NK-92 (cell line): Measurements from ENCODE around the gene CRYBA4.

Experiments
- DNase-seq: peaks from one replicate; lab custom pipeline; 2025; ENCODE audit not compliant: unreplicated experiment; lab: John Stamatoyannopoulos, UW

CRYBA4 gene

GRCh38 chr22:26620197-26620596, 1.6 kb upstream of the CRYBA4 start:
- no peak for DNase-seq

- DNase-seq = no peak
Observed at GRCh38 chr22:26623984-26624383, 2.2 kb downstream of the CRYBA4 start.

DNA sequence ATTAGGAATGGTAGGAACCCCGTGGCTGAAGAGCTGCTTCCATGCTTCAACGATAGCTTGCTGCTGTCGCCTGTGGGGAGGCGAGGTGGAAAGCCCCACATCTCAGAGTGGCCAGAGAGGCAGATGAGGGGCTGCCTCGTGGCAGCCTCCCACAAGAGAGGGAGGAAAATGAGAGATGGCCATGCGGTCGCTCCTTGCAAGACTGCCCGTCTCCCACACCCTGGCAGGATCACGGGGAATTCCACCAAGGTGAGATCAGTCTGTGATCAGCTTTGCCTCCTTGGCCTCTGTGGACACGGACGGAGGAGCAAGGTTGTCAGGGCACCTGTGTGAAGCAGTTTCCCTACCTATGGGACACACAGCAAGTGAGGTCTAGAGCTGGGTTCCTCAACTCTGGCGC, 3.0 kb downstream of the CRYBA4 start:
- no peak for DNase-seq

GRCh38 chr22:26629988-26630761, 8.4 kb downstream of the CRYBA4 start:
- no peak for DNase-seq

DNA sequence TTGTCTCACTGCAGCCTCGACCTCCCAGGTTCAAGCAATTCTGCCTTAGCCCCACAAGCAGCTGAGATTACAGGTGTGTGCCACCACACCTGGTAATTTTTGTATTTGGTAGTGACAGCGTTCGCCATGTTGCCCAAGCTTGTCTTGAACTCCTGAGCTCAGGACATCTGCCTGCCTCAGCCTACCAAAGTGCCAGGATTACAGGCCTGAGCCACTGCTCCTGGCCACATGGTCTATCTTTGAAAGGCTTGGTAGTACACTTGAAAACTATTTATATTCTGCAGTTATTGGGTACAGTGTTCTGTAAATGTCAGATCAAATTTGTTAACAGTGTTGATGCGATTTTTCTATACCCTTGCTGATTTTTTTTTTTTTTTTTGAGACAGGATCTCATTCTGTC, 9.5 kb downstream of the CRYBA4 start:
- no peak for DNase-seq

DNA sequence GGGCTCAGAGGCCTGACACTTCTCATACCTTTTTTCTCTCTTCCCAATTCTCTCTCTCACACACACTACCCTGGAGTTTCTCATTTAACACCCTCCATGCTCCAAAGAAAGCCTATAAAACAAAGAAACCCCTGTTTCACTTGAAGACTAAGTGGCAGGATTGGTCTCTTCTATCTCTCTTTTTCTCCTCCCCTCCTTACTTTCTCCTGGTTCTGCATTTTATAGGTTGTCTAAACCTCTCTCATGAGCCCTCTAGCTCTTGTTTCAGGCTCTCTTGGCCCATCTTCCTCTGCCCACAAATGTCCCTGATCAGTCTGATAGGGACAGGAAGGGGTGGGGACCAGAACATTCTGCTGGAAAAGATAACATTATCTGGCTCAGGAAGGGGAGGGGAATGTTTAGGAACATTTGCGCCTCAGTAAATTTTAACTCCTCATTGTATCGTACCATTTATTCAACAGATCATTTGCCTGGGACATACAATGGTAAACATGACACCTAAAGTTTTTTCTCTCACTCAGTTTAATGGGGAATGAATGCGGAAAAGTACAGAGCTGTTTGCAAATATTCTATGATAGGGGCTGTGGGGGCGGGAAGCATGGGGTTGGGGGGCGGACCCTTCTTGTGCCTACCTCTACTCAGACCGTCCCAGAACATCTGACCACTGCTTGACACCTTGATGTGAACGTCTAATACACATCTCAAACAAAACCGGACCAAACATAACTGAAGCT, 10.8 kb downstream of the CRYBA4 start:
- DNase-seq = no peak

GRCh38 chr22:26634189-26634588, 12.4 kb downstream of the CRYBA4 start:
- no peak for DNase-seq

DNA sequence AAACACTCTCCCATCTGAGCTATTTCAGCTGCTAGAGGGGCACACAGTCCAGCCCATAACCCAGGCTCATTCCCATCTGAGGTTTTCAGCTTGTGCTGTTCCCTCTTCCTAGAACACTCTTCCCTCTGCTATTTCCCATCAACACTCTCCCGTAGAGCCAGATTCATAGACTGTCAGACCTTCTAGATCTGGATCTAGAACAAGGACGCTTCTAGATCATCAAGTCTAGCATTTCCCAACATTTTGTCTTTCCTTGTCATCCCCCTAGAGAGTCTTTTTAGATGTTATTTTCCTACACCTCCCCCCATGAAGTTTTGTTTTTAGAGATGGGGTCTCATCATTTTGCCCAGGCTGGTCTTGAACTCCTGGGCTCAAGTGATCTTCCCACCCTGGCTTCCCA, 13.4 kb downstream of the CRYBA4 start:
- DNase-seq = no peak

DNA sequence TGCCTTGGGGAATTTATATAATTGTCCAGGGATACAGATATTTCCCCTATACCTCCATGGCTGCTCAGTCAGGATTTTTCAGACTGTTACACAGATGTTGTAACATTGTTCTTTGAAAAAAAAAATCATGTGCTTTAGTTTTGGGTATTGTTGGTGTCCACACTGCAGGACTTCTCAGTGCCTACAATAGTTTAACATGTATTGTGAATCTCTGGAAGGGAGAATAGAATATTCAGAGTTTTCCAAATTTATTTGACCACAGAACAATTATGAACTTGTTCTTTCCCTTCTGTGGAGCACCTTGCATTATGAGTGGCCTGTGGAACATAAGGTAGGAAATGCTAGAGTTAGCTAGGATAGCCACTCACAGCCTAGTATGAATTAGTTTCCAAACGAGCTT, 14.5 kb downstream of the CRYBA4 start:
- no peak for DNase-seq

DNA sequence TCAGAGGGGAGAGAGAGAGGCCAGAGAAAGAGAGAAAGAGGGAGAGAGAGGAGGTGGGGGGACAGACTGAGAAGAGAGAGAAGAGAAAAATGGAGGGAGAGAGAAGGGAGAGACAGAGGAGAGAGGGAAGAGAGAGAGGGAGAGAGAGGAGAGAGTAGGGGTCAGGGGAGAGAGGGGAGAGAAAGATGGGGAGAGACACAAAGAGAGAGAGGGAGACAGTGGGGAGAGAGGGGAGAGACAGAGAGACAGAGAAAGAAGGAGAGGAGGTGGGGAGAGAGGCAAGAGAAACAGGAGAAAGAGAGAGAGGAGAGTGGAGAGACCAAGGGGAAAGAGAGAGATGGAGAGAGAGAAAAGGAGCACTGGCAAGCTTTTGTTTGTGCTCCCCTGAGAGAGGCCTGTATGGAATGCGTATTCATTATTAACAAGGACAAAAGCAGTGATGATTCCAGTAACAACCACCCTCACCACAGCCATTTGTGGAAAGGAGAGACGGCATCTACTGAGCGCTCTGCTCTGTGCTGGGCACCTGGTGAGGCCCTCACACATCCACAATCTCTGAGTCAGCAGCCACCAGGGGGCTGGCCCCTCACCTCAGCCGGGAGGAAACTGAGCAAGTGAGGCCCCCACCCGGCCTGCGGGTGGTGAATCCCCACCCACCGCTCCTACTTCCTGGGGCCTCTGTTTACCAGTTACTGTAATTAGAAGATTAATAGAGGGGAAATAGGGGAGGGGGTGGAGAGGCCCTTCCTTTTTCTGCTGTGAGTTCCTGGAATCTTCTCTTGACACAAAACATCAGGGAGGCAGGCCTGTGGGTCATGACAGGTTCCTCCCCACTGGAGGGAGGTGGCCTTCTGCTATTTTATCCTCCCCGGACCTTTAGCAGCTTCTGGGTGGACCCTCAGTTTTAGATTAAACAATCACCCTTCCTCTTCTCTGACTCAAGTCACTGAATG, 21.0 kb downstream of the CRYBA4 start:
- no peak for DNase-seq

DNA sequence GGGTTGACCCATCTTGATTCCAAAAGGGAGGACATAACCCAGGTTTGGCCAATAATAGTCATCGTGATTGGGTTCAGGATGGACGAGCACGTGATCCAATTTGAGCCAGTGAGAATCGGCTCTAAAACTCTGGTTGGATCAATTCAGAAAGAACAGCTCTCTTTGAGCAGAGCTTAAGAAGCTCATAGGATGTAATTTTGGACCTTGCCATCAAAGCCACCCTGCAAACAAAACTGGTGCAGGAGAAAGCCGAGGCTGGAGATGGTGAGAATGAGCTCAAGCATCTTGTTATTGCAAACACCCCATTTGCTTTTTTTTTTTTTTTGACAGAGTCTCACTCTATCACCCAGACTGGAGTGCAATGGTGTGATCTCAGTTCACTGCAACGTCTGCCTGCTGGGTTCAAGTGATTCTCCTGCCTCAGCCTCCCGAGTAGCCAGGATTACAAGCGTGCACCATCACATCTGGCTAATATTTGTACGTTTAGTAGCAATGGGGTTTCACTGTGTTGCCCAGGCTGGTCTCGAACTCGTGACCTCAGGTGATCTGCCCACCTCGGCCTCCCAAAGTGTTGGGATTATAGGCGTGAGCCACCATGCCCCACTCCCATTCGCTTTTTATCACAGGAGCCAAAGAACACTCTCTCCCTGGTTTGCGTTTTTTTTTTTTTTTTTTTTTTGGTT, 21.8 kb downstream of the CRYBA4 start:
- no peak for DNase-seq

DNA sequence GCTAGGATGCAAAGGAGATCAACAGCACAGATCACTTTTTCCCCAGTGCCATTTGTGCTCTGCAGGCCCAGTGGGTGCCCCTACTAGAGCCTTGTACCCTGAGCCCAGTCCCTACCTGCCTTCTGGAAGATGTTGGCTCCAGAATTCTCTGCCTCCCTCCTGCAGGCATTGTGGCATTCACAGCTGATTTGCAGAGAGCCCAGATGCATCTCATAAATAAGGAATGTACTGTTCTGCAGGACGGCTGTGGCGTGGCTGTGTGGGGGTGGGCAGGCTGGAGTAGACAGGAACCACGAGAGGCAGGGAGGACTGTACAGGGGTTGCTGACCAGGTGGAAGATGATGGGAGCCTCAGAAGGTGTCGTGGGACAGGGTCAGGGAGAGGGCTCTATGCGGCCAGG, 24.4 kb downstream of the CRYBA4 start:
- DNase-seq = no peak

DNA sequence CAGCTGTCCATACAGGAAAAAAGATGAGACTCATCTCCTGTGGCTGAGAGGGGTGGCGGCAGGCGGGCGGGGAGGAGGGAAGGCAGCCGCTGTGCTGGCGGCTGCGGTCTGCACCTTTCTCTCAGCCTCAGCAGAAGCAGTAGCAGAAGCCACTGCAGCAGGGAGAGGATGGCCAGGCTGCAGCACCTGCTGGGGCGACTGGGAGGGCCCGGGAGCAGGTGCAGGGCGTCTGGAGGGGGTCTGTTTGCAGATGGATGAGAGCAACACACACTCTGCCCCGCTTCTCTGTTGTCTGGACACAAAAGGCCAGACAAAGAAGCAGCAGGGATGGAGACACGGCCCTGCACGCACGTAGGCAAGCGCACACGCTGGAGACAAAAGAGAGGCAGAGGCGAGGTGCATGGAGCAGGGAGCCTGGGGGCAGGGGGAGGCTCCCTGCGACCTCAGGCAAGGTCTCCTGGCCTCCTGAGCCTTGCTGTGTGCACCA, 26.3 kb downstream of the CRYBA4 start:
- no peak for DNase-seq

DNA sequence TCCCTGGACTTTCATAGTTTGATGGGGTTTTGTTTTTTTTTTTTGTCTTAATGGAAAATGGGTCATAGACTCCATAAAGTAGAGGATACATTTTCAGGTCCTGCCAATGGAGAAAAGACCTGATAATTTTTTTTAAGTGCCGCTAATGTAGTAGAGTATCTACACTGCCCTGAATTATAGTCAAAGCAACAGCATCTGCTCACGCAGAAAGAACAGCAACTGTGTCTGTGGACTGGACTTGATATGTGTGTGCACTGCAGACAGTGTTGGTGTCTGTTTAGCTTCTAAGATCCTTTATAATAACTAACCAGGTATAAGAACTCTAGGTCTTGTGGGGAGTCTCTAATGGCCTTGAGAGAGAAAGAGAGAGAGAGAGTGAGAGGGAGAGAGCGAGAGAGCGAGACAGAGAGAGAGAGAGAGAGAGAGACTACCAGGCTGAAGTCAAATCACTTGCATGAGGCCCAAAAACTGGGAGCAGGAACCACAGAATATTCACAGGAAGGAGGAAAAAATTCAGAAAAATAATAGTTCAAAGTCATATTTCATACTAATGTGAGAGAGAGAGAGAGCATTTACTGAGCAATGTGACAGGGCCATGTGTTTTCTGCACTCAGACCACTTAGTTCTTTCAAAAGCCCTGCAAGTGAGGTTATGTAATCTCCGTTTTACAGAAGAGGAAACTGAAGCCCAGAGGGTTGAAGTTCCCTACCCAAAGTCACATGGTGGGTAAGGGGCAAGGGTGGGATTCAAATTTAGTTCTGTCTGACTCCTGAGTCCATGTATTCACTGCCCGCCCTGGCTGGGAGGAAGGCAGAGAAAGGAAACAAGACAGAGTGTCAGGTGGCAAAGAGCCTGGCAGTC, 27.0 kb downstream of the CRYBA4 start:
- DNase-seq = no peak

GRCh38 chr22:26650722-26651421, 29.1 kb downstream of the CRYBA4 start:
- no peak for DNase-seq

DNA sequence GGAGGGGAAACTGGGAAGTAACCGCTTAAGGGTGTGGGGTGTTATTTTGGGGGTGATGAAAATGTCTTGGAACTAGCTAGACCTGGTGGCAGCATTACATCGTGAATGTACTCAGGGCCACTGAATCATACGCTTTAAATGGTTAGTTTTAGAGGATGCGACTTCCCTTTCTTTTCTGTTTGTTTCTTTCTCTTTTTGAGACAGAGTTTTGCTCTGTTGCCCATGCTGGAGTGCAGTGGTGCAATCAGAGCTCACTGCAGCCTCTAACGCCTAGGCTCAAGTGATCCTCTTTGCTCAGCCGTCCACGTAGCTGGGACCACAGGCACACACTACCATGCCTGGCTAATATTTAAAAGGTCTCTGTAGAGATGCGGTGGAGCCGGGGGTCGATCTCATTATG, 30.1 kb downstream of the CRYBA4 start:
- DNase-seq = no peak

- no peak for DNase-seq
Observed at GRCh38 chr22:26656891-26657851, 35.4 kb downstream of the CRYBA4 start, which contains the start of gene MIAT. Gene MIAT (plus strand): TSS chr22:26657588.

GRCh38 chr22:26658161-26658560, 36.4 kb downstream of the CRYBA4 start:
- DNase-seq = no peak
